HTR-8/SVneo (cell line): ENCODE results near the gene SLC13A3.

ENCODE experiments used
- DNase-seq: peaks from one replicate; pipeline ENCODE4 v3.0.0; 2011; ENCODE audit warnings: low spot score, mixed read lengths; ENCODE audit not compliant: insufficient read length
- FAIRE-seq: peaks from 2 replicates; lab custom pipeline; 2011; peaks lifted over from hg19 to GRCh38; lab: Jason Lieb, UNC

Gene SLC13A3

DNA sequence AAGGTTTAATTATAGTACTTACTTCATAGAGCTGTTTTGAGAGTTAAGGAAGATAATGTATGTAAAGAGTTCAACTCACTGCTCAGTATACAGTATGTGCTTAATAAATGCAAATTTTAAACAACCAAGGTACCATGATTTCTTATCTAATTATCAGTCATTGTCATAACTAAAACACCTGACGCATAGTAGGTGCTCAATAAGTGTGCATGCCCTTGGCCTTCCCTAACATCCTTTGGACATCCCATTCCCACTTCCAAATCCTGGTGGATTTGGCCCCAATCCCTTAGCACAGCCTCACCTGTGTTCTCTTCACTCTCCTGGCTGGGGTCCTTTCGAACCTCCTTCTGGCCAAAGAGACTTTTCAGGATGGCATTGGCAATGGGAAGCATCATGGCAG, 41.1 kb downstream of the SLC13A3 start:
- no peak for FAIRE-seq
- DNase-seq = no peak

GRCh38 chr20:46609043-46609442, 42.2 kb downstream of the SLC13A3 start:
- FAIRE-seq (no peak), DNase-seq (no peak)

- FAIRE-seq (no peak), DNase-seq (no peak)
Observed at GRCh38 chr20:46607849-46608497, 43.3 kb downstream of the SLC13A3 start.

- FAIRE-seq (no peak), DNase-seq (no peak)
Observed at GRCh38 chr20:46607191-46607848, 43.9 kb downstream of the SLC13A3 start.

- FAIRE-seq (no peak), DNase-seq (no peak)
Observed at GRCh38 chr20:46606817-46607190, 44.5 kb downstream of the SLC13A3 start.

DNA sequence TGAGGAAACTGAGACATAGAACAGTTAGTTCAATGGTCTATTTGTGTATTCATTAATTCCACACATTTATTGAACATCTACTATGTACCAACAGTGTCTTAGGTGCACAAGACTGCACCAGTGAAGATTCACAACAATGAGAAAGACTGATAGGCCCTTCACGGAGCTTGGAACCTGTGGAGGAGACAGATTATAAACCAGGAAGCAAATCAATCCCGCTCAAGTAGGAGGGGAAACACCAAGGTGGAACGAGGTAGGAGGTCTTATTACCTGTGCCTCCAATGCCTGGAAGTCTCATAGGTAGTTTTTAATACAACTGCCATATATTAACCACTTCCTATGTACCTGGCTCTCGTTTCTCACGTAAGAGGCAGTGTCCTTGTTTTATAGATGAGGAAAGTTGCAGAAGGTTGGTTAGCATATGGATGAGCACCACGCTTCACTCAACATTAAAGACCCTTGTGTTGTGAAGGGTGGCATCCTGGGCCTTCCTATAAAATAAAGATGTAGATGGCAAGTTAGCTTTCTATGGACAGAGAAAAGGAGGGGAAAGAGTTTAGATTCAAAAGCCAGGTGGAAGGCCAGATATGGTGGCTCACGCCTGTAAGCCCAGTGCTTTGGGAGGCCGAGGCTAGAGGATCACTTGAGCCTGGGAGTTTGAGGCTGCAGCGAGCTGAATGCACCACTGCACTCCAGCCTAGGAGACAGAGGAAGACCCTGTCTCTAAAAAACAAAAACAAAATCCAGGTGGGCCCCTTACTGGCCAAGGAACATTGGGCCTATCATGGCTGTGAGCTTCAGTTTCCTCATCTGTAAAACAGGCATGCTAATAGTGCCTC, 45.1 kb downstream of the SLC13A3 start:
- no peak for DNase-seq
- FAIRE-seq = peak; percentile 16

DNA sequence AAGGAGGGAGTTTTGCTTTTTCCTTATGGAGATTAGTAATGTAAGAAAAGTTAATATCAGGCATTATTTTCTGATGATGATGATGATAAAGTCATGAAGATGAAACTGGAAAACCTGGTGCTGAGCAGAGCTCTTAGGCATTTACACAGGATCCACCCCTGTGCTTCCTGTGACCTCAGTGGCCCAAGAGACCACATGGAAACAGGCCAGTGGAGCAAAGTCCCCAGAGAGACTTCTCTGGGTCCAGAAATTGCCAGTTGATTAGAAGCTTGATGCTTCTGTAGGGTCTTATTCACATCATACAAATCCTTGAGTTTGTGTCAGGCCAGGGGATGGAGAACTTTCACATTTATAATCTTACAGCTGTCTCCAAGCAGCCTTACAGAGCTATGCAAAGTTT, 46.1 kb downstream of the SLC13A3 start:
- DNase-seq (no peak), FAIRE-seq (no peak)

GRCh38 chr20:46604551-46605133, 46.6 kb downstream of the SLC13A3 start:
- FAIRE-seq = peak; percentile 23
- DNase-seq = no peak

DNA sequence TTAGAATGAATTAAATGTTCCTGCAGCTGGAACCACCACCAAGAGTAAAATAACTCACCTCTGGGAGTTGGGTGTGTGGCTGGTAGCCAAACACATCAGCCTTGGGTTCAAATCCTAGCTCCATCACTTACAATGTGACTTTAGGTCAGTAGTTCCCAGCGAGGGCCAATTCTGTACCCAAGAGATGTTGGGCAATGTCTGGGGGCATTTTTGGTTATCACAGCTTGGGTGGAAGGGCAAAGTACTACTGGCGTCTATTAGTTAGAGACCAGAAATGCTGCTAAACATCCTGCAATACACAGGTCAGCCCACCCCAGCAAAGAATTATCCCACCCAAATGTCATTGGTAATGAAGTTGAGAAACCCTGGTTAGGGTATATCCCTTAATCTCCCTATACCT, 48.8 kb downstream of the SLC13A3 start:
- no peak for FAIRE-seq

GRCh38 chr20:46601603-46602122, 49.6 kb downstream of the SLC13A3 start:
- FAIRE-seq (no peak), DNase-seq (no peak)

More for the DNA sequence above, 48.8 kb downstream of the SLC13A3 start:
- no peak for DNase-seq

DNA sequence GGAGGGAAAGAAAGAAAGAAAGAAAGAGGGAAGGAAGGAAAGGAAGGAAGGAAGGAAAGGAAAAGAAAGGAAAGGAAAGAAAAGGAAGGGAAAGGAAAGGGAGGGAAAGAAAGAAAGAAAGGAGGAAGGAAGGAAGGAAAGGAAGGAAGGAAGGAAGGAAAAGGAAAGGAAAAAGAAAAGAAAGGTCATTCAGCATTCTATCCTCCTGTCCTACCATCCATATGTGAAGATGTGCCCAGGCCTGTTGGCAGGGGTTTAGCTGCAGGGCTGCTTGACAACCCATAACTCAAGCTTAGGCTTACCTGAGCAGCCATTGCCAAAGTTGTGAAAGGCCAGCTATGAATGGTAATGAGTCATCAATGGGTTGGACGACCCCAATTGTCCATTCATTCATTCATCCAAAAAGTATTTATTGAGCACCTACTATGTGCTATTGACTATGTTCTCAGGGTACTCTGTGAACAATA, 50.9 kb downstream of the SLC13A3 start:
- DNase-seq (no peak), FAIRE-seq (no peak)

DNA sequence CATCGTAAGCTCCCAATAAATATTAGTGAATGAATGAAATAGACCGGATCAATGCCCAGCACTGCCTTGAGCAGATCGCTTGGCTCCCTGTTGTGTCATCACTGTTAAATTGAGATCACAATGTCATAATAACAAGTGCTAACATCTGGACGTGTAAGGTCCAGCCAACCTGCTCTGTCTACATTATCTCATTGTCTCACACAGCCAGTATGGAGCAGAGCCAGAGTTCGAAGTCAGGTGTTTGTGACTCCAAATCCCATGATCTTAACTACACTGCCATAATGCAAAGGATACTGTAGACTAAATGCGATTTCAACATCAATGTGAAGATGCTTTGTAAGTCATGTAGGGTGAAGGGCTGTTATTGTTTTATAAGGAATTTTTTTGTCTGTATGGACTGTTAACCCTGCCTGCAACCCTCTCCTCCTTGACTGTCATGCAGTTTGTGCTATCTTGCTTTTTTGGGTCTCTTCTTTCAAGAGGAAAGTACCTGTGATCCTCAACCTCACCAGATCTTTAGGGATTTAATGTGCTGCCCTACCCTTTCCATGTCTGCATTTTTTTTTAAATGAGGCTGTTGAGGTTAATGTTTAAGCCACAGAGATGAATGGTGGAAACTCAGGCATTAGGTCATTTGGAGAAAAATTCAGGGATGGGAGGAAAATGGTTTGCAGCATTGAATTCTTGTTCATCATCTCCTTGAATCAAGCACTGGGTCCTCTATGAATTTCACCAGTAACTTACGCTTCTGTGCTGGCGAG, 51.9 kb downstream of the SLC13A3 start:
- peak; percentile 96 for FAIRE-seq
- no peak for DNase-seq

GRCh38 chr20:46595933-46596332, 55.3 kb downstream of the SLC13A3 start:
- DNase-seq (no peak), FAIRE-seq (peak; percentile 28)

DNA sequence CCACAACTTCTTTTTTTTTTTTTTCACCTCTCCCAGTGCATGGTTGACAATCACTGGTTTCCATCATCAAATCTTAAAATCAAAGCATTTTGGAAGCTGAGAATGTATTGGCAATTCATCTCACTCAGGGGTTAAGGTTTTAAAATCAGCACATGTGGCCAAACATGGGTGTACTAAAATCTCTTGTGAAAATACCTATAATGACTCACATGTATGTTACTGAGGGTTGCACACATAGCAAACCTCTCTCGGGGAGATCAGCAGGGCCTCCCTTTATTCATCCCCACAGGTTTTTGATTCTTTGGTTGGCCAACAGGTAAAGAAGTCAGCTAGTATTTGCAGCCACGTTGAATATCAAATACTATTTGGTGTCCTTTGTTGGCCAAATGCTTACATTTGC, 56.5 kb downstream of the SLC13A3 start:
- DNase-seq = no peak
- FAIRE-seq = peak; percentile 38

GRCh38 chr20:46592580-46593362, 58.5 kb downstream of the SLC13A3 start:
- peak; percentile 59 for FAIRE-seq

DNA sequence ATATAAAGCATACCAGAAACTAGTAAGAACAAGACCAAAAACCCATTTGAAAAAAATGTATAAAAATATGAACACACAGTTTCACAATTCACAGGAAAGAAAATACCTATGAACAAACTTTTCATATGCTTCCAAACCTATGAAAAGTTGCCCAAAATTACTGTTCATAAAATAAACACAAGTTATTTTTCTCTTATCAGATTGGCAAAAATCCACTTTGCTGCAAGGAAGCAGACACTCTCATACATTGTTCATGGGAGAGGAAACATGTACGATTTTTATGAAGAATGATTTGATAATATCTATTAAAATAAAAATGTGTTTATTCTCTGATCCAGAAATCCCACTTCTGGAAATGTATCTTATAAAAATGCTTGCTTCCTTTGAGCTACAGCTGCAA, 60.8 kb downstream of the SLC13A3 start:
- FAIRE-seq (no peak), DNase-seq (no peak)

More at GRCh38 chr20:46592580-46593362, 58.5 kb downstream of the SLC13A3 start:
- DNase-seq = no peak

DNA sequence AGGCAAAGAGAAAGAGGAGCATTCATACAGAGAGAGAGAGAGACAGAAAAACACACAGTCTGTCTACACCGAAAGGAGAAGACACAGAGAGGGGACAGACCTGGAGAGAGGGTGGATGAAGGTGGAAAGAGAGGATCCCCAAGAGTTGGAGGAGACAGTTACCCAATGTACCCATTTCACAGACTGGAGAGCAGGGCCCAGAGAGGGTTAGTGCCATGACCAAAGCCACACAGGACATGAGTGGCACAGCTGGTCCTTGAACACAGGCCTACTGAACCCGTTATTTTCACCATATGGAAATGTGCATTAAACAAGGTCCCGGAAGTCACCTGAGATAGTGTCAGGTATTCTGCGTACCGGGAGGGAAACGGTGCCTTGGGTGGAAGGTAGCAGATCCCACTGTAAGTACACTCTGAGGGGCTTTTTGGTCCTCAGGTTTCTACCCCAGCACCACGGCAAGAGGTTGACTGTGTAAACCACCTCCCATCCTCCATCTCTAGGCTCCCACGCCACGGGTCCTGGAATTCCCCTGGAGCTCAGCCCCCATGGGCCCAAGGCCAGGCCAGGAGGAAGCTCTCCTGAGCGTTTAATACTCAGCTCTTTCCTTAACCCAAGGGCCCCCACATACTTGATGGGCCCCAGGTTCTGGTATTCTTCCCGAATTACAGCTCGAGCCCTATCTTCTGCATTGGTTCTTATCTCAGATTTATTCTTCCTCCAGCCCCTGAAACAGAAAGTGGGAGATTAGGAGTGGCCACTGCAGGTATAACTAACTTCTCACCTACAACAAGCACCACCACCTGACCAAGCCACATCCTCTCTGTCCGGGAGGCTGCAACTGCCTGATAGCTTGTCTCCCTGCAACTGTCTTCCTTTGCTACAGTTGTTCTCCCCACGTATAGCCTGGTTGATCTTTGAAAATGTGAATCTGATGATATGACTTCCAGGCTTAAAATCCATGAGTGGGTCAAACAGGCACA, 62.4 kb downstream of the SLC13A3 start:
- FAIRE-seq (peak; percentile 78), DNase-seq (no peak)

- DNase-seq = no peak
- no peak for FAIRE-seq
Observed at GRCh38 chr20:46587986-46588385, 63.3 kb downstream of the SLC13A3 start.
